ENCODE measurements around the gene ST7.

The ST7 gene

GRCh38 chr7:117273325-117273724, 320.0 kb downstream of the ST7 start:
- Histone ChIP-seq H3K36me3 (no peaks in the 10 kb centered on the region), H3K4me3 (no peak overlapping the region), H3K9me3 (no peaks in the 10 kb centered on the region), H3K4me1 (peaks cover 0 to 16% (median 2%) of the 10 kb centered on the region in 4 donors), H3K27ac (no peak overlapping the region), H3K27me3 (no peaks in the 10 kb centered on the region)
- intact Hi-C loops (cut with DNase I; ENCODE audit: low total_unique reads), result no loop called here
- no peak for DNase-seq
- no peak for TF ChIP-seq CTCF (IDR thresholded peaks at IDR 0.05)

- DNase-seq, result no peak
- Histone ChIP-seq H3K9me3 (no peaks in the 10 kb centered on the region), H3K27ac (no peak overlapping the region), H3K27me3 (no peaks in the 10 kb centered on the region), H3K4me3 (no peak overlapping the region), H3K36me3 (no peaks in the 10 kb centered on the region), H3K4me1 (peaks cover 0 to 16% (median 2%) of the 10 kb centered on the region in 4 donors)
- TF ChIP-seq CTCF (IDR thresholded peaks at IDR 0.05), result no peak
- intact Hi-C loops (cut with DNase I; ENCODE audit: low total_unique reads), result no loop called here
Measured at GRCh38 chr7:117273814-117274225, 320.5 kb downstream of the ST7 start.

- no peaks in the 10 kb centered on the region for H3K36me3 ChIP-seq
- H3K27ac ChIP-seq, result no peak overlapping the region
- DNase-seq, result no peak
- intact Hi-C loops (cut with DNase I; ENCODE audit: low total_unique reads), result no loop called here
- H3K4me1 ChIP-seq, result peaks cover 0 to 6% (median 0%) of the 10 kb centered on the region in 4 donors
- TF ChIP-seq CTCF (IDR thresholded peaks at IDR 0.05), result no peak
- H3K4me3 ChIP-seq, result no peak overlapping the region
- no peaks in the 10 kb centered on the region for H3K27me3 ChIP-seq
- no peaks in the 10 kb centered on the region for H3K9me3 ChIP-seq
Measured at GRCh38 chr7:117274951-117275350, 321.6 kb downstream of the ST7 start.

GRCh38 chr7:117277576-117277975, 324.3 kb downstream of the ST7 start:
- no peak for TF ChIP-seq CTCF (IDR thresholded peaks at IDR 0.05)
- no peak for DNase-seq
- Histone ChIP-seq H3K9me3 (no peaks in the 10 kb centered on the region), H3K27ac (no peak overlapping the region), H3K4me3 (no peak overlapping the region), H3K4me1 (no peaks in the 10 kb centered on the region), H3K36me3 (no peaks in the 10 kb centered on the region), H3K27me3 (no peaks in the 10 kb centered on the region)
- intact Hi-C loops (cut with DNase I; ENCODE audit: low total_unique reads), result no loop called here

GRCh38 chr7:117278040-117278439, 324.7 kb downstream of the ST7 start:
- intact Hi-C loops (cut with DNase I; ENCODE audit: low total_unique reads), result no loop called here
- no peak for TF ChIP-seq CTCF (IDR thresholded peaks at IDR 0.05)
- no peaks in the 10 kb centered on the region for H3K36me3 ChIP-seq
- H3K4me1 ChIP-seq, result no peaks in the 10 kb centered on the region
- H3K9me3 ChIP-seq, result no peaks in the 10 kb centered on the region
- no peak overlapping the region for H3K4me3 ChIP-seq
- H3K27ac ChIP-seq, result no peak overlapping the region
- no peaks in the 10 kb centered on the region for H3K27me3 ChIP-seq
- no peak for DNase-seq

GRCh38 chr7:117279203-117279602, 325.9 kb downstream of the ST7 start:
- no peak for TF ChIP-seq CTCF (IDR thresholded peaks at IDR 0.05)
- Histone ChIP-seq H3K4me1 (no peaks in the 10 kb centered on the region), H3K27ac (no peak overlapping the region), H3K27me3 (no peaks in the 10 kb centered on the region), H3K36me3 (no peaks in the 10 kb centered on the region), H3K4me3 (no peak overlapping the region), H3K9me3 (no peaks in the 10 kb centered on the region)
- DNase-seq, result no peak
- intact Hi-C loops (cut with DNase I; ENCODE audit: low total_unique reads), result no loop called here

All from tibial artery (tissue), 4 donors.